ENCODE data around the gene SLC38A1.

SLC38A1 gene

GRCh38 chr12:46209914-46210872, 58.6 kb downstream of the SLC38A1 start:
- no peak for TF ChIP-seq CTCF (IDR thresholded peaks at IDR 0.05; ENCODE audit: insufficient read depth, low read length, poor library complexity, severe bottlenecking)
- Histone ChIP-seq H3K36me3 (ENCODE audit: control insufficient read depth, insufficient read depth, low read length) (peaks cover 2% of the 10 kb centered on the region; the same call in 1 of the 2 replicates), H3K4me3 (replicated peaks; ENCODE audit: low read depth, low read length) (no peak overlapping the region), H3K27me3 (replicated peaks; ENCODE audit: control insufficient read depth, insufficient read depth, low read length) (no peaks in the 10 kb centered on the region)
- DNase-seq (ENCODE audit: extremely low read depth, insufficient read length): peak; percentile 82

- DNase-seq (ENCODE audit: extremely low read depth, insufficient read length): no peak
- H3K36me3 ChIP-seq (ENCODE audit: control insufficient read depth, insufficient read depth, low read length): peaks cover 2% of the 10 kb centered on the region; the same call in 1 of the 2 replicates
- no peak for TF ChIP-seq CTCF (IDR thresholded peaks at IDR 0.05; ENCODE audit: insufficient read depth, low read length, poor library complexity, severe bottlenecking)
These were observed 59.7 kb downstream of the SLC38A1 start for GRCh38 chr12:46209170-46209569.

GRCh38 chr12:46208370-46208769, 60.5 kb downstream of the SLC38A1 start:
- no peak overlapping the region for H3K4me3 ChIP-seq (replicated peaks; ENCODE audit: low read depth, low read length)
- no peak for TF ChIP-seq CTCF (IDR thresholded peaks at IDR 0.05; ENCODE audit: insufficient read depth, low read length, poor library complexity, severe bottlenecking)
- no peaks in the 10 kb centered on the region for H3K27me3 ChIP-seq (replicated peaks; ENCODE audit: control insufficient read depth, insufficient read depth, low read length)
- DNase-seq (ENCODE audit: extremely low read depth, insufficient read length): no peak
- peaks cover 4% of the 10 kb centered on the region for H3K36me3 ChIP-seq (ENCODE audit: control insufficient read depth, insufficient read depth, low read length)

More at GRCh38 chr12:46209170-46209569, 59.7 kb downstream of the SLC38A1 start:
- no peak overlapping the region for H3K4me3 ChIP-seq (replicated peaks; ENCODE audit: low read depth, low read length)
- H3K27me3 ChIP-seq (replicated peaks; ENCODE audit: control insufficient read depth, insufficient read depth, low read length): no peaks in the 10 kb centered on the region

- TF ChIP-seq CTCF (IDR thresholded peaks at IDR 0.05; ENCODE audit: insufficient read depth, low read length, poor library complexity, severe bottlenecking): no peak
- no peaks in the 10 kb centered on the region for H3K27me3 ChIP-seq (replicated peaks; ENCODE audit: control insufficient read depth, insufficient read depth, low read length)
- no peak overlapping the region for H3K4me3 ChIP-seq (replicated peaks; ENCODE audit: low read depth, low read length)
- peak; percentile 35 for DNase-seq (ENCODE audit: extremely low read depth, insufficient read length)
- H3K36me3 ChIP-seq (ENCODE audit: control insufficient read depth, insufficient read depth, low read length): peaks cover 7% of the 10 kb centered on the region
These were observed 61.2 kb downstream of the SLC38A1 start for GRCh38 chr12:46207644-46208043.

GRCh38 chr12:46206471-46206870, 62.4 kb downstream of the SLC38A1 start:
- DNase-seq (ENCODE audit: extremely low read depth, insufficient read length): no peak
- H3K27me3 ChIP-seq (replicated peaks; ENCODE audit: control insufficient read depth, insufficient read depth, low read length): no peaks in the 10 kb centered on the region
- TF ChIP-seq CTCF (IDR thresholded peaks at IDR 0.05; ENCODE audit: insufficient read depth, low read length, poor library complexity, severe bottlenecking): no peak
- peaks cover 10% of the 10 kb centered on the region for H3K36me3 ChIP-seq (ENCODE audit: control insufficient read depth, insufficient read depth, low read length)
- H3K4me3 ChIP-seq (replicated peaks; ENCODE audit: low read depth, low read length): no peak overlapping the region

Measured in GM06990 (cell line).